HepG2 (cell line): ENCODE results near the gene CNNM4. TPM values are rescaled to one million over a fixed set of nuclear protein-coding genes. Genes with fewer than 3 reads are reported as not detected.
A peak's percentile ranks its signal among the peaks of the same experiment; 100 is the strongest.

ENCODE experiments used
- CREB3 ChIP-seq: sonication (generic); formaldehyde crosslinking; IDR thresholded peaks from 2 replicates; pipeline ENCODE4 v1.5.0; 2020; ENCODE audit warnings: missing genetic modification reagents
- FOXM1 ChIP-seq: sonication (generic); formaldehyde crosslinking; IDR thresholded peaks from 2 replicates; pipeline ENCODE4 v1.5.0; 2020; ENCODE audit warnings: missing genetic modification reagents
- GATA4 ChIP-seq: sonication (generic); IDR thresholded peaks from 2 replicates; pipeline ENCODE4 v1.6.1; 2016; ENCODE audit warnings: antibody characterized with exemption, low read depth, borderline replicate concordance
- HOXD1 ChIP-seq: sonication (generic); formaldehyde crosslinking; IDR thresholded peaks from 2 replicates; pipeline ENCODE4 v1.5.0; 2020; ENCODE audit warnings: missing genetic modification reagents
- LCORL ChIP-seq, 2 experiments: fragments of 450-650 bp in 1 of 2; sonication (generic) in 1 of 2; formaldehyde crosslinking in 1 of 2; IDR thresholded peaks; 2 replicates each; pipeline versions ENCODE4 v1.5.0 to v1.6.1; 2017 to 2020; ENCODE audit warnings: antibody characterized with exemption in 1 of 2, missing genetic modification reagents in 1 of 2
- MAF1 ChIP-seq: sonication (generic); formaldehyde crosslinking; IDR thresholded peaks from 2 replicates; pipeline ENCODE4 v1.5.0; 2020; ENCODE audit warnings: missing genetic modification reagents, borderline replicate concordance
- NFIB ChIP-seq: sonication (generic); formaldehyde crosslinking; IDR thresholded peaks from 2 replicates; pipeline ENCODE4 v1.9.0; 2021; ENCODE audit warnings: missing genetic modification reagents, mild to moderate bottlenecking, borderline replicate concordance
- POLR2A ChIP-seq, 2 experiments: IDR thresholded peaks; 2 replicates each; pipeline ENCODE4 v1.6.1; 2011; ENCODE audit warnings: low read depth in 2 of 2, low read length in 2 of 2, mild to moderate bottlenecking in 1 of 2, moderate library complexity in 1 of 2; ENCODE audit not compliant: insufficient read depth in 1 of 2
- RFXAP ChIP-seq: sonication (generic); formaldehyde crosslinking; IDR thresholded peaks from 2 replicates; pipeline ENCODE4 v1.4.0; 2020; ENCODE audit warnings: missing genetic modification reagents, borderline replicate concordance
- SOX5 ChIP-seq: IDR thresholded peaks from 2 replicates; pipeline ENCODE4 v1.6.1; 2016; ENCODE audit warnings: borderline replicate concordance
- TARDBP ChIP-seq: sonication (generic); formaldehyde crosslinking; IDR thresholded peaks from 2 replicates; pipeline ENCODE4 v1.8.0; 2022; ENCODE audit warnings: mild to moderate bottlenecking, missing genetic modification reagents
- TMF1 ChIP-seq: sonication (generic); formaldehyde crosslinking; IDR thresholded peaks from 2 replicates; pipeline ENCODE4 v1.8.1; 2022; ENCODE audit warnings: low read depth, missing genetic modification reagents
- UBTF ChIP-seq: sonication (generic); formaldehyde crosslinking; IDR thresholded peaks from 2 replicates; pipeline ENCODE4 v1.4.0; 2020; ENCODE audit warnings: mild to moderate bottlenecking, missing genetic modification reagents
- ZFYVE20 ChIP-seq: sonication (generic); formaldehyde crosslinking; IDR thresholded peaks from 2 replicates; pipeline ENCODE4 v1.8.0; 2023; ENCODE audit warnings: low read depth, mild to moderate bottlenecking, moderate library complexity, missing genetic modification reagents, borderline replicate concordance
- ZNF33A ChIP-seq: sonication (generic); formaldehyde crosslinking; IDR thresholded peaks from 2 replicates; pipeline ENCODE4 v1.5.1; 2020; ENCODE audit warnings: missing genetic modification reagents, mild to moderate bottlenecking, moderate library complexity, borderline replicate concordance
- ZNF451 ChIP-seq: sonication (generic); formaldehyde crosslinking; IDR thresholded peaks from 2 replicates; pipeline ENCODE4 v1.5.0; 2020; ENCODE audit warnings: mild to moderate bottlenecking, missing genetic modification reagents
- ZNF678 ChIP-seq: sonication (generic); formaldehyde crosslinking; IDR thresholded peaks from 2 replicates; pipeline ENCODE4 v1.4.0; 2020; ENCODE audit warnings: mild to moderate bottlenecking, missing genetic modification reagents
- ZNF768 ChIP-seq: sonication (generic); formaldehyde crosslinking; IDR thresholded peaks from 2 replicates; pipeline ENCODE4 v1.4.0; 2020; ENCODE audit warnings: missing genetic modification reagents
- ZNF850 ChIP-seq: sonication (generic); formaldehyde crosslinking; conservative IDR thresholded peaks from 2 replicates; pipeline ENCODE4 v1.9.0; 2021; ENCODE audit warnings: mild to moderate bottlenecking, missing genetic modification reagents
- polyA plus RNA-seq, 8 experiments: library from polyadenylated mRNA; depleted of rRNA in 3 of 8; stranded (reverse) in 7 of 8; unstranded in 1 of 8; fragments of >200 nt; fragmentation: Illumina TruSeq in 4 of 8; extraction: Trizol in 4 of 8; gene quantifications; 2 replicates each; pipeline versions ENCODE4 v1.2.1 to v1.2.3, GENCODE V29; 2011 to 2016; ENCODE audit warnings: low read depth in 4 of 8, missing spikeins in 1 of 8, mixed read lengths in 1 of 8; ENCODE audit not compliant: insufficient read depth in 1 of 8
- total RNA-seq, 5 experiments: library from RNA; depleted of rRNA; stranded (reverse); fragments of >200 nt; fragmentation: Illumina TruSeq; extraction: Trizol; gene quantifications; 2 replicates each; pipeline ENCODE4 v1.2.3, GENCODE V29; 2016; ENCODE audit warnings: low read depth in 1 of 5
- TF ChIP-seq, protein P1 (sequence below): sonication (generic); formaldehyde crosslinking; IDR thresholded peaks from 2 replicates; pipeline ENCODE4 v1.9.0; 2022; ENCODE audit warnings: missing genetic modification reagents, mild to moderate bottlenecking, borderline replicate concordance
- TF ChIP-seq, protein P2 (sequence below): sonication (generic); formaldehyde crosslinking; IDR thresholded peaks from 2 replicates; pipeline ENCODE4 v1.4.0; 2020; ENCODE audit warnings: missing genetic modification reagents, mild to moderate bottlenecking, borderline replicate concordance

The CNNM4 gene
- total and polyA plus RNA-seq, 2 of the 13 experiments (the other 11 are each of a cell fraction or from before 2014, with no cell fraction given): 5.9 to 8.4 TPM

DNA sequence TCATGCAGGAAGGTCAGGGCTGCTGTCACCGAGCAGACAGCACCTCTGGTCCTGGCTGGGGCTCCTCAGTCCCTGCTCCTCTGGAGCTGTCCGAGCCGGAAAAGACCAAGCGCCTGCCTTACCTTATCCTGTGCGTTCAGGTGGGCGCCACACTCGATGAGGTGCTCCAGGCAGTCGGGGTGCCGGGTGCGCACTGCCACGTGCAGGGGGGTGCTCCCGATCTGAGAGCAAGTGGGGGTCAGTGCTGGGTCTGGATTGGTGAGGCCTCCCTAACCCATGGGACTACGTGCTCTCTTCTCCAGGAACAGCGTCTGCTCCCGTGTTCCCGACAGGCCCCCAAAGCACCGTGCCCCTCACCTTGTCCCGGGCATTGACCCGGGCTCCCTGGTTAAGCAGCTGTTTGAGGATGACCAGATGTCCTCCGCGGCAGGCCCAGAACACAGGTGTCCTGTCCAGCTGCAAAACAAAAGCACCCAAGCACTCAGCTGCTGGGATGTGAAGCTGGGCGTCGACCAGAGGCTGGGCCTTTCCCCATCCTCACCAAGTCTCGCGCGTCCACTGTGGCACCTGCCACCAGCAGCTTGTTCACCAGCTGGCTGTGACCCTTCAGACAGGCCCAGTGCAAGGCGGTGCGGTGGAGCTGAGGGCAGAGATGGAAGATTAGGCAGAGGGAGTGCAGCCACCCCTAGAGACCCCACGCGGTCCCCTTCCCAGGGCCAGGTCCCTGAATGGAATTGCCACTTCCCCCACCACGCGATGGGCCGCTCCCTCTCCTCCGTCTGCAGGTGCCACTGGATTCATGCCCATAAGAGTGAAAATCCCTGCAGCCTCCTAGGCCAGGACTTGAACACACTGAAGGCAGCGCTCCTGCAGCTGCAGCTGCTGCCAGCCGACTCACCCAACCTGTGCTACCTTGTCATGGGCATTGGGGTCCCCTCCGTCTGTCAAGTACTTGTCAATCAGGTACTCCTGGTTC is 79.5 kb downstream of the CNNM4 start (continued):
- TF ChIP-seq, protein P1, sequence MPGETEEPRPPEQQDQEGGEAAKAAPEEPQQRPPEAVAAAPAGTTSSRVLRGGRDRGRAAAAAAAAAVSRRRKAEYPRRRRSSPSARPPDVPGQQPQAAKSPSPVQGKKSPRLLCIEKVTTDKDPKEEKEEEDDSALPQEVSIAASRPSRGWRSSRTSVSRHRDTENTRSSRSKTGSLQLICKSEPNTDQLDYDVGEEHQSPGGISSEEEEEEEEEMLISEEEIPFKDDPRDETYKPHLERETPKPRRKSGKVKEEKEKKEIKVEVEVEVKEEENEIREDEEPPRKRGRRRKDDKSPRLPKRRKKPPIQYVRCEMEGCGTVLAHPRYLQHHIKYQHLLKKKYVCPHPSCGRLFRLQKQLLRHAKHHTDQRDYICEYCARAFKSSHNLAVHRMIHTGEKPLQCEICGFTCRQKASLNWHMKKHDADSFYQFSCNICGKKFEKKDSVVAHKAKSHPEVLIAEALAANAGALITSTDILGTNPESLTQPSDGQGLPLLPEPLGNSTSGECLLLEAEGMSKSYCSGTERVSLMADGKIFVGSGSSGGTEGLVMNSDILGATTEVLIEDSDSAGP (CRISPR knock-in tag): 0 out of 2 replicates have a peak, but pooled peaks have one; percentile 3
- no peak for TF ChIP-seq TMF1 (CRISPR knock-in tag)
- TF ChIP-seq ZNF33A: no peak
- peak; percentile 27; the same call in 1 of the 2 replicates for TF ChIP-seq NFIB (CRISPR knock-in tag)
- no peak for TF ChIP-seq RFXAP (CRISPR knock-in tag)
- no peak for TF ChIP-seq GATA4
- no peak for TF ChIP-seq ZNF678 (CRISPR knock-in tag)
- TF ChIP-seq CREB3 (CRISPR knock-in tag): no peak
- no peak for TF ChIP-seq TARDBP (CRISPR knock-in tag)
- TF ChIP-seq, protein P2, sequence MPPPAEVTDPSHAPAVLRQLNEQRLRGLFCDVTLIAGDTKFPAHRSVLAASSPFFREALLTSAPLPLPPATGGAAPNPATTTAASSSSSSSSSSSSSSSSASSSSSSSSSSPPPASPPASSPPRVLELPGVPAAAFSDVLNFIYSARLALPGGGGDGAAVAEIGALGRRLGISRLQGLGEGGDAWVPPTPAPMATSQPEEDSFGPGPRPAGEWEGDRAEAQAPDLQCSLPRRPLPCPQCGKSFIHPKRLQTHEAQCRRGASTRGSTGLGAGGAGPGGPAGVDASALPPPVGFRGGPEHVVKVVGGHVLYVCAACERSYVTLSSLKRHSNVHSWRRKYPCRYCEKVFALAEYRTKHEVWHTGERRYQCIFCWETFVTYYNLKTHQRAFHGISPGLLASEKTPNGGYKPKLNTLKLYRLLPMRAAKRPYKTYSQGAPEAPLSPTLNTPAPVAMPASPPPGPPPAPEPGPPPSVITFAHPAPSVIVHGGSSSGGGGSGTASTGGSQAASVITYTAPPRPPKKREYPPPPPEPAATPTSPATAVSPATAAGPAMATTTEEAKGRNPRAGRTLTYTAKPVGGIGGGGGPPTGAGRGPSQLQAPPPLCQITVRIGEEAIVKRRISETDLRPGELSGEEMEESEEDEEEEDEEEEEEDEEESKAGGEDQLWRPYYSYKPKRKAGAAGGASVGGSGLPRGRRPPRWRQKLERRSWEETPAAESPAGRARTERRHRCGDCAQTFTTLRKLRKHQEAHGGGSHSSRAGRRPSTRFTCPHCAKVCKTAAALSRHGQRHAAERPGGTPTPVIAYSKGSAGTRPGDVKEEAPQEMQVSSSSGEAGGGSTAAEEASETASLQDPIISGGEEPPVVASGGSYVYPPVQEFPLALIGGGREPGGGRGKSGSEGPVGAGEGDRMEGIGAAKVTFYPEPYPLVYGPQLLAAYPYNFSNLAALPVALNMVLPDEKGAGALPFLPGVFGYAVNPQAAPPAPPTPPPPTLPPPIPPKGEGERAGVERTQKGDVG: no peak
- TF ChIP-seq SOX5: no peak
- TF ChIP-seq LCORL (IDR thresholded peaks at IDR 0.05): no peak
- no peak for TF ChIP-seq LCORL (CRISPR knock-in tag; IDR thresholded peaks at IDR 0.05)
- TF ChIP-seq UBTF (CRISPR knock-in tag): no peak
- no peak for TF ChIP-seq MAF1 (CRISPR knock-in tag)
- TF ChIP-seq ZNF768 (CRISPR knock-in tag): no peak
- no peak for TF ChIP-seq HOXD1 (CRISPR knock-in tag)
- TF ChIP-seq ZFYVE20 (CRISPR knock-in tag): no peak
- TF ChIP-seq ZNF451: no peak
- TF ChIP-seq POLR2A (IDR thresholded peaks at IDR 0.05; ENCODE audit: insufficient read depth in 1 of 2, low read depth in 2 of 2, low read length in 2 of 2): 0 out of 4 replicates have a peak, but pooled peaks of 1 of the 2 experiments have one; percentile 51
- TF ChIP-seq FOXM1 (CRISPR knock-in tag): no peak
- TF ChIP-seq ZNF850 (CRISPR knock-in tag): no peak
